HepG2 (cell line): ENCODE data around the gene CLDN19. TPM values are rescaled to one million over a fixed set of nuclear protein-coding genes. Genes with fewer than 3 reads are reported as not detected.

ENCODE experiments used
- FOXK2 ChIP-seq: fragments of 450-650 bp; IDR thresholded peaks from 2 replicates; pipeline ENCODE4 v1.6.1; 2016
- GABPB1 ChIP-seq: IDR thresholded peaks from 2 replicates; pipeline ENCODE4 v1.6.1; 2016; ENCODE audit warnings: mild to moderate bottlenecking, missing genetic modification reagents, moderate library complexity, missing compliant biosample characterization
- MAFK ChIP-seq, 2 experiments: IDR thresholded peaks in 1 of 2; conservative IDR thresholded peaks in 1 of 2; 2 replicates each; pipeline ENCODE4 v1.6.1; 2011; ENCODE audit warnings: improper control_type of control experiment in 2 of 2, low read length in 2 of 2
- MTA3 ChIP-seq: sonication (generic); formaldehyde crosslinking; IDR thresholded peaks from 2 replicates; pipeline ENCODE4 v1.4.0; 2020; ENCODE audit warnings: missing genetic modification reagents
- NR1H2 ChIP-seq: sonication (generic); formaldehyde crosslinking; IDR thresholded peaks from 2 replicates; pipeline ENCODE4 v1.8.1; 2022; ENCODE audit warnings: low read depth, missing genetic modification reagents, borderline replicate concordance
- PHF5A ChIP-seq: IDR thresholded peaks from one replicate; pipeline ENCODE4 v1.6.1; 2018; ENCODE audit warnings: low read depth, missing genetic modification reagents; ENCODE audit not compliant: unreplicated experiment
- SIX1 ChIP-seq: sonication (generic); formaldehyde crosslinking; IDR thresholded peaks from 2 replicates; pipeline ENCODE4 v1.4.0; 2020; ENCODE audit warnings: missing genetic modification reagents, borderline replicate concordance
- ZBTB7B ChIP-seq: sonication (generic); formaldehyde crosslinking; IDR thresholded peaks from 2 replicates; pipeline ENCODE4 v1.4.0; 2020; ENCODE audit warnings: missing genetic modification reagents
- ZKSCAN8 ChIP-seq: IDR thresholded peaks from 2 replicates; pipeline ENCODE4 v1.6.1; 2016; ENCODE audit warnings: borderline replicate concordance, missing genetic modification reagents, missing compliant biosample characterization
- ZNF180 ChIP-seq: sonication (generic); formaldehyde crosslinking; IDR thresholded peaks from 2 replicates; pipeline ENCODE4 v1.4.0; 2020; ENCODE audit warnings: low read depth, missing genetic modification reagents, borderline replicate concordance
- ZNF333 ChIP-seq: sonication (generic); formaldehyde crosslinking; IDR thresholded peaks from 2 replicates; pipeline ENCODE4 v1.4.0; 2020; ENCODE audit warnings: mild to moderate bottlenecking, missing genetic modification reagents, borderline replicate concordance
- ZNF550 ChIP-seq: sonication (generic); formaldehyde crosslinking; IDR thresholded peaks from 2 replicates; pipeline ENCODE4 v1.4.0; 2020; ENCODE audit warnings: mild to moderate bottlenecking, missing genetic modification reagents, borderline replicate concordance
- ZNF777 ChIP-seq: sonication (generic); formaldehyde crosslinking; IDR thresholded peaks from 2 replicates; pipeline ENCODE4 v1.4.0; 2020; ENCODE audit warnings: missing genetic modification reagents
- ZSCAN22 ChIP-seq: sonication (generic); formaldehyde crosslinking; IDR thresholded peaks from 2 replicates; pipeline ENCODE4 v1.4.0; 2020; ENCODE audit warnings: mild to moderate bottlenecking, missing genetic modification reagents
- polyA plus RNA-seq, 8 experiments: library from polyadenylated mRNA; depleted of rRNA in 3 of 8; stranded (reverse) in 7 of 8; unstranded in 1 of 8; fragments of >200 nt; fragmentation: Illumina TruSeq in 4 of 8; extraction: Trizol in 4 of 8; gene quantifications; 2 replicates each; pipeline versions ENCODE4 v1.2.1 to v1.2.3, GENCODE V29; 2011 to 2016; ENCODE audit warnings: low read depth in 4 of 8, missing spikeins in 1 of 8, mixed read lengths in 1 of 8; ENCODE audit not compliant: insufficient read depth in 1 of 8
- total RNA-seq, 5 experiments: library from RNA; depleted of rRNA; stranded (reverse); fragments of >200 nt; fragmentation: Illumina TruSeq; extraction: Trizol; gene quantifications; 2 replicates each; pipeline ENCODE4 v1.2.3, GENCODE V29; 2016; ENCODE audit warnings: low read depth in 1 of 5
- TF ChIP-seq, protein P1 (sequence below): sonication (generic); formaldehyde crosslinking; IDR thresholded peaks from 2 replicates; pipeline ENCODE4 v1.4.0; 2020; ENCODE audit warnings: missing genetic modification reagents
- TF ChIP-seq, protein P2 (sequence below): sonication (generic); formaldehyde crosslinking; IDR thresholded peaks from 2 replicates; pipeline ENCODE4 v1.4.0; 2020; ENCODE audit warnings: mild to moderate bottlenecking, missing genetic modification reagents
- TF ChIP-seq, protein P3 (sequence below): sonication (generic); formaldehyde crosslinking; IDR thresholded peaks from 2 replicates; pipeline ENCODE4 v1.5.0; 2020; ENCODE audit warnings: missing genetic modification reagents, mild to moderate bottlenecking, borderline replicate concordance
- TF ChIP-seq, protein P4 (sequence below): sonication (generic); formaldehyde crosslinking; IDR thresholded peaks from 2 replicates; pipeline ENCODE4 v1.4.0; 2020; ENCODE audit warnings: missing genetic modification reagents, borderline replicate concordance

The CLDN19 gene
- total and polyA plus RNA-seq, 2 of the 13 experiments (the other 11 are each of a cell fraction or from before 2014, with no cell fraction given), result 5.0 to 7.6 TPM

- TF ChIP-seq ZNF180 (no peak), FOXK2 (no peak), MAFK (conservative IDR thresholded peaks at IDR 0.05 in 1 of 2, IDR thresholded peaks at IDR 0.05 in 1 of 2; ENCODE audit: low read length in 2 of 2) (no peak), ZNF333 (CRISPR knock-in tag) (no peak), MTA3 (CRISPR knock-in tag) (no peak), PHF5A (no peak), ZBTB7B (CRISPR knock-in tag) (no peak), ZKSCAN8 (no peak), GABPB1 (no peak; the same call in 1 of the 2 replicates), ZNF550 (CRISPR knock-in tag) (no peak), NR1H2 (CRISPR knock-in tag) (peak; percentile 72; the same call in 1 of the 2 replicates), ZSCAN22 (CRISPR knock-in tag) (no peak), ZNF777 (CRISPR knock-in tag) (no peak), SIX1 (no peak)
- TF ChIP-seq, protein P1, sequence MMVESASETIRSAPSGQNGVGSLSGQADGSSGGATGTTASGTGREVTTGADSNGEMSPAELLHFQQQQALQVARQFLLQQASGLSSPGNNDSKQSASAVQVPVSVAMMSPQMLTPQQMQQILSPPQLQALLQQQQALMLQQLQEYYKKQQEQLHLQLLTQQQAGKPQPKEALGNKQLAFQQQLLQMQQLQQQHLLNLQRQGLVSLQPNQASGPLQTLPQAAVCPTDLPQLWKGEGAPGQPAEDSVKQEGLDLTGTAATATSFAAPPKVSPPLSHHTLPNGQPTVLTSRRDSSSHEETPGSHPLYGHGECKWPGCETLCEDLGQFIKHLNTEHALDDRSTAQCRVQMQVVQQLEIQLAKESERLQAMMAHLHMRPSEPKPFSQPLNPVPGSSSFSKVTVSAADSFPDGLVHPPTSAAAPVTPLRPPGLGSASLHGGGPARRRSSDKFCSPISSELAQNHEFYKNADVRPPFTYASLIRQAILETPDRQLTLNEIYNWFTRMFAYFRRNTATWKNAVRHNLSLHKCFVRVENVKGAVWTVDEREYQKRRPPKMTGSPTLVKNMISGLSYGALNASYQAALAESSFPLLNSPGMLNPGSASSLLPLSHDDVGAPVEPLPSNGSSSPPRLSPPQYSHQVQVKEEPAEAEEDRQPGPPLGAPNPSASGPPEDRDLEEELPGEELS (CRISPR knock-in tag), result no peak
- TF ChIP-seq, protein P2, sequence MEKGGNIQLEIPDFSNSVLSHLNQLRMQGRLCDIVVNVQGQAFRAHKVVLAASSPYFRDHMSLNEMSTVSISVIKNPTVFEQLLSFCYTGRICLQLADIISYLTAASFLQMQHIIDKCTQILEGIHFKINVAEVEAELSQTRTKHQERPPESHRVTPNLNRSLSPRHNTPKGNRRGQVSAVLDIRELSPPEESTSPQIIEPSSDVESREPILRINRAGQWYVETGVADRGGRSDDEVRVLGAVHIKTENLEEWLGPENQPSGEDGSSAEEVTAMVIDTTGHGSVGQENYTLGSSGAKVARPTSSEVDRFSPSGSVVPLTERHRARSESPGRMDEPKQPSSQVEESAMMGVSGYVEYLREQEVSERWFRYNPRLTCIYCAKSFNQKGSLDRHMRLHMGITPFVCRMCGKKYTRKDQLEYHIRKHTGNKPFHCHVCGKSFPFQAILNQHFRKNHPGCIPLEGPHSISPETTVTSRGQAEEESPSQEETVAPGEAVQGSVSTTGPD (CRISPR knock-in tag), result no peak
- TF ChIP-seq, protein P3, sequence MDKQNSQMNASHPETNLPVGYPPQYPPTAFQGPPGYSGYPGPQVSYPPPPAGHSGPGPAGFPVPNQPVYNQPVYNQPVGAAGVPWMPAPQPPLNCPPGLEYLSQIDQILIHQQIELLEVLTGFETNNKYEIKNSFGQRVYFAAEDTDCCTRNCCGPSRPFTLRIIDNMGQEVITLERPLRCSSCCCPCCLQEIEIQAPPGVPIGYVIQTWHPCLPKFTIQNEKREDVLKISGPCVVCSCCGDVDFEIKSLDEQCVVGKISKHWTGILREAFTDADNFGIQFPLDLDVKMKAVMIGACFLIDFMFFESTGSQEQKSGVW (CRISPR knock-in tag), result no peak
- TF ChIP-seq, protein P4, sequence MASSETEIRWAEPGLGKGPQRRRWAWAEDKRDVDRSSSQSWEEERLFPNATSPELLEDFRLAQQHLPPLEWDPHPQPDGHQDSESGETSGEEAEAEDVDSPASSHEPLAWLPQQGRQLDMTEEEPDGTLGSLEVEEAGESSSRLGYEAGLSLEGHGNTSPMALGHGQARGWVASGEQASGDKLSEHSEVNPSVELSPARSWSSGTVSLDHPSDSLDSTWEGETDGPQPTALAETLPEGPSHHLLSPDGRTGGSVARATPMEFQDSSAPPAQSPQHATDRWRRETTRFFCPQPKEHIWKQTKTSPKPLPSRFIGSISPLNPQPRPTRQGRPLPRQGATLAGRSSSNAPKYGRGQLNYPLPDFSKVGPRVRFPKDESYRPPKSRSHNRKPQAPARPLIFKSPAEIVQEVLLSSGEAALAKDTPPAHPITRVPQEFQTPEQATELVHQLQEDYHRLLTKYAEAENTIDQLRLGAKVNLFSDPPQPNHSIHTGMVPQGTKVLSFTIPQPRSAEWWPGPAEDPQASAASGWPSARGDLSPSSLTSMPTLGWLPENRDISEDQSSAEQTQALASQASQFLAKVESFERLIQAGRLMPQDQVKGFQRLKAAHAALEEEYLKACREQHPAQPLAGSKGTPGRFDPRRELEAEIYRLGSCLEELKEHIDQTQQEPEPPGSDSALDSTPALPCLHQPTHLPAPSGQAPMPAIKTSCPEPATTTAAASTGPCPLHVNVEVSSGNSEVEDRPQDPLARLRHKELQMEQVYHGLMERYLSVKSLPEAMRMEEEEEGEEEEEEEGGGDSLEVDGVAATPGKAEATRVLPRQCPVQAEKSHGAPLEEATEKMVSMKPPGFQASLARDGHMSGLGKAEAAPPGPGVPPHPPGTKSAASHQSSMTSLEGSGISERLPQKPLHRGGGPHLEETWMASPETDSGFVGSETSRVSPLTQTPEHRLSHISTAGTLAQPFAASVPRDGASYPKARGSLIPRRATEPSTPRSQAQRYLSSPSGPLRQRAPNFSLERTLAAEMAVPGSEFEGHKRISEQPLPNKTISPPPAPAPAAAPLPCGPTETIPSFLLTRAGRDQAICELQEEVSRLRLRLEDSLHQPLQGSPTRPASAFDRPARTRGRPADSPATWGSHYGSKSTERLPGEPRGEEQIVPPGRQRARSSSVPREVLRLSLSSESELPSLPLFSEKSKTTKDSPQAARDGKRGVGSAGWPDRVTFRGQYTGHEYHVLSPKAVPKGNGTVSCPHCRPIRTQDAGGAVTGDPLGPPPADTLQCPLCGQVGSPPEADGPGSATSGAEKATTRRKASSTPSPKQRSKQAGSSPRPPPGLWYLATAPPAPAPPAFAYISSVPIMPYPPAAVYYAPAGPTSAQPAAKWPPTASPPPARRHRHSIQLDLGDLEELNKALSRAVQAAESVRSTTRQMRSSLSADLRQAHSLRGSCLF (CRISPR knock-in tag), result no peak
These were observed at the start of gene CLDN19 (continued) for GRCh38 chr1:42739753-42740700.
